ENCODE measurements around the gene COL16A1.

Gene COL16A1

DNA sequence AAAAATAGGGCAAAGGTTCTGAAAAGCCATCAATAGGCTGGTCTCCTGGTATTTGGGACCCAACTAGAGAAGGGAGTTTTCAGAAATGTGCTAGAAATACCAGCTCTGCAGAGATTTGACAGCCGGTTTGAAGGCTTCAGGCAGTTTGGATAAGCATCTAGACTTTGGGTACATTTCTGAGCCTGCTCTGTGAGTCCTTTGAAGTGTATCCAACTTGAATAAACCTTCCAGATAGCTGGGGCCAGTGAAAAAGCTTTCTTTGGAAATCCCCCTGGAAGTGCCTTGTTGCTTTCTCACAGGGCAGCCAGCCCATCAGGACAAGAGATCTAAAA lies 52.8 kb downstream of the COL16A1 start (continued):
- TF ChIP-seq ZNF654 (tag by site-specific recombination; IDR thresholded peaks at IDR 0.05; ENCODE audit: low read depth), result no peak
- TF ChIP-seq ZNF184 (tag by site-specific recombination; IDR thresholded peaks at IDR 0.05), result no peak
- no peak for TF ChIP-seq INSM2 (tag by site-specific recombination; IDR thresholded peaks at IDR 0.05)
- no peak for TF ChIP-seq MEIS1 (CRISPR knock-in tag; IDR thresholded peaks at IDR 0.05; ENCODE audit: borderline replicate concordance)

- POLR2A ChIA-PET, result interaction anchor here (0.5 kb wide), 2 partner anchors 61 to 172 kb away, joined by 3 to 6 read pairs; no protein-coding TSS in a partner anchor
- Histone ChIP-seq H3K4me3 (ENCODE audit: low read depth, low read length) (no peak overlapping the region), H3K9me3 (ENCODE audit: control insufficient read depth, insufficient read depth, low read depth, low read length) (no peaks in the 10 kb centered on the region), H3K27ac (ENCODE audit: extremely low read depth, low read depth, low read length) (no peak overlapping the region), H3K36me3 (ENCODE audit: control insufficient read depth in 2 of 2, insufficient read depth in 1 of 2, low read length in 2 of 2) (no peaks in the 10 kb centered on the region), H3K4me1 (ENCODE audit: control insufficient read depth, insufficient read depth, low read length) (no peaks in the 10 kb centered on the region)
- CTCF ChIA-PET, result interaction anchor here (1.0 to 3.6 kb wide), 4 partner anchors 14 to 139 kb away, joined by 4 to 11 read pairs (median 4); no protein-coding TSS in a partner anchor
- no peak for TF ChIP-seq ZNF366 (tag by site-specific recombination; conservative IDR thresholded peaks at IDR 0.05)
- TF ChIP-seq ZNF324 (tag by site-specific recombination; IDR thresholded peaks at IDR 0.05), result no peak
- no peak for TF ChIP-seq SP2 (tag by site-specific recombination; IDR thresholded peaks at IDR 0.05)
- TF ChIP-seq, protein P1, sequence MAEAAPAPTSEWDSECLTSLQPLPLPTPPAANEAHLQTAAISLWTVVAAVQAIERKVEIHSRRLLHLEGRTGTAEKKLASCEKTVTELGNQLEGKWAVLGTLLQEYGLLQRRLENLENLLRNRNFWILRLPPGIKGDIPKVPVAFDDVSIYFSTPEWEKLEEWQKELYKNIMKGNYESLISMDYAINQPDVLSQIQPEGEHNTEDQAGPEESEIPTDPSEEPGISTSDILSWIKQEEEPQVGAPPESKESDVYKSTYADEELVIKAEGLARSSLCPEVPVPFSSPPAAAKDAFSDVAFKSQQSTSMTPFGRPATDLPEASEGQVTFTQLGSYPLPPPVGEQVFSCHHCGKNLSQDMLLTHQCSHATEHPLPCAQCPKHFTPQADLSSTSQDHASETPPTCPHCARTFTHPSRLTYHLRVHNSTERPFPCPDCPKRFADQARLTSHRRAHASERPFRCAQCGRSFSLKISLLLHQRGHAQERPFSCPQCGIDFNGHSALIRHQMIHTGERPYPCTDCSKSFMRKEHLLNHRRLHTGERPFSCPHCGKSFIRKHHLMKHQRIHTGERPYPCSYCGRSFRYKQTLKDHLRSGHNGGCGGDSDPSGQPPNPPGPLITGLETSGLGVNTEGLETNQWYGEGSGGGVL (tag by site-specific recombination; IDR thresholded peaks at IDR 0.05), result no peak
- no peak for TF ChIP-seq ZNF426 (tag by site-specific recombination; IDR thresholded peaks at IDR 0.05)
- no peak for TF ChIP-seq SCRT2 (tag by site-specific recombination; IDR thresholded peaks at IDR 0.05)
- TF ChIP-seq ZIC2 (tag by site-specific recombination; IDR thresholded peaks at IDR 0.05), result no peak
- TF ChIP-seq ZNF571 (tag by site-specific recombination; IDR thresholded peaks at IDR 0.05), result no peak
- no peak for TF ChIP-seq ZNF600 (tag by site-specific recombination; IDR thresholded peaks at IDR 0.05)
- no peak for TF ChIP-seq ZNF19 (tag by site-specific recombination; IDR thresholded peaks at IDR 0.05; ENCODE audit: low read depth)
- TF ChIP-seq ZNF529 (tag by site-specific recombination; IDR thresholded peaks at IDR 0.05; ENCODE audit: insufficient replicate concordance), result no peak
- no peak for TF ChIP-seq ZNF837 (tag by site-specific recombination; IDR thresholded peaks at IDR 0.05)
Measured at GRCh38 chr1:31650161-31651088, 53.4 kb downstream of the COL16A1 start.

GRCh38 chr1:31648641-31649357 lies 55.0 kb downstream of the COL16A1 start:
- no peaks in the 10 kb centered on the region for H3K9me3 ChIP-seq (ENCODE audit: control insufficient read depth, insufficient read depth, low read depth, low read length)
- H3K36me3 ChIP-seq (ENCODE audit: control insufficient read depth in 2 of 2, insufficient read depth in 1 of 2, low read length in 2 of 2), result no peaks in the 10 kb centered on the region
- POLR2A ChIA-PET, result no interaction called here
- CTCF ChIA-PET, result interaction anchor here (0.7 kb wide), 1 partner anchor 64 kb away, joined by 5 read pairs; no protein-coding TSS in a partner anchor
- H3K27ac ChIP-seq (ENCODE audit: extremely low read depth, low read depth, low read length), result no peak overlapping the region
- no peak overlapping the region for H3K4me3 ChIP-seq (ENCODE audit: low read depth, low read length)
- H3K4me1 ChIP-seq (ENCODE audit: control insufficient read depth, insufficient read depth, low read length), result no peaks in the 10 kb centered on the region
- TF ChIP-seq ZNF248 (tag by site-specific recombination; IDR thresholded peaks at IDR 0.05) (no peak), ZNF707 (tag by site-specific recombination; IDR thresholded peaks at IDR 0.05) (no peak), ZNF274 (IDR thresholded peaks at IDR 0.05; ENCODE audit: low read length) (no peak), ZNF274 (tag by site-specific recombination; IDR thresholded peaks at IDR 0.05; ENCODE audit: borderline replicate concordance) (no peak), ZBTB6 (tag by site-specific recombination; IDR thresholded peaks at IDR 0.05) (no peak), GLI2 (tag by site-specific recombination; IDR thresholded peaks at IDR 0.05; ENCODE audit: borderline replicate concordance, low read depth) (no peak), ZIC2 (tag by site-specific recombination; IDR thresholded peaks at IDR 0.05) (no peak)
- TF ChIP-seq, protein P2, sequence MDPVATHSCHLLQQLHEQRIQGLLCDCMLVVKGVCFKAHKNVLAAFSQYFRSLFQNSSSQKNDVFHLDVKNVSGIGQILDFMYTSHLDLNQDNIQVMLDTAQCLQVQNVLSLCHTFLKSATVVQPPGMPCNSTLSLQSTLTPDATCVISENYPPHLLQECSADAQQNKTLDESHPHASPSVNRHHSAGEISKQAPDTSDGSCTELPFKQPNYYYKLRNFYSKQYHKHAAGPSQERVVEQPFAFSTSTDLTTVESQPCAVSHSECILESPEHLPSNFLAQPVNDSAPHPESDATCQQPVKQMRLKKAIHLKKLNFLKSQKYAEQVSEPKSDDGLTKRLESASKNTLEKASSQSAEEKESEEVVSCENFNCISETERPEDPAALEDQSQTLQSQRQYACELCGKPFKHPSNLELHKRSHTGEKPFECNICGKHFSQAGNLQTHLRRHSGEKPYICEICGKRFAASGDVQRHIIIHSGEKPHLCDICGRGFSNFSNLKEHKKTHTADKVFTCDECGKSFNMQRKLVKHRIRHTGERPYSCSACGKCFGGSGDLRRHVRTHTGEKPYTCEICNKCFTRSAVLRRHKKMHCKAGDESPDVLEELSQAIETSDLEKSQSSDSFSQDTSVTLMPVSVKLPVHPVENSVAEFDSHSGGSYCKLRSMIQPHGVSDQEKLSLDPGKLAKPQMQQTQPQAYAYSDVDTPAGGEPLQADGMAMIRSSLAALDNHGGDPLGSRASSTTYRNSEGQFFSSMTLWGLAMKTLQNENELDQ (tag by site-specific recombination; IDR thresholded peaks at IDR 0.05; ENCODE audit: low read depth), result no peak
